Prostate gland (tissue), 2 donors: ENCODE data around the gene SLC29A2.

Source experiments
- POLR2A ChIP-seq: fragments of 450-650 bp; IDR thresholded peaks from one replicate; pipeline ENCODE4 v1.6.1; 2016; ENCODE audit warnings: antibody characterized with exemption, mild to moderate bottlenecking
- TF ChIP-seq, protein P1 (sequence below), 4 experiments: fragments of 200-600 bp in 2 of 4; fragments of 450-650 bp in 2 of 4; sonication (generic) in 2 of 4; IDR thresholded peaks; 1 replicate in 3 of 4; 2 replicates in 1 of 4; pipeline ENCODE4 v1.5.1; 2016 to 2019; ENCODE audit warnings: antibody characterized with exemption in 4 of 4, mild to moderate bottlenecking in 2 of 4, moderate library complexity in 2 of 4

DNA sequence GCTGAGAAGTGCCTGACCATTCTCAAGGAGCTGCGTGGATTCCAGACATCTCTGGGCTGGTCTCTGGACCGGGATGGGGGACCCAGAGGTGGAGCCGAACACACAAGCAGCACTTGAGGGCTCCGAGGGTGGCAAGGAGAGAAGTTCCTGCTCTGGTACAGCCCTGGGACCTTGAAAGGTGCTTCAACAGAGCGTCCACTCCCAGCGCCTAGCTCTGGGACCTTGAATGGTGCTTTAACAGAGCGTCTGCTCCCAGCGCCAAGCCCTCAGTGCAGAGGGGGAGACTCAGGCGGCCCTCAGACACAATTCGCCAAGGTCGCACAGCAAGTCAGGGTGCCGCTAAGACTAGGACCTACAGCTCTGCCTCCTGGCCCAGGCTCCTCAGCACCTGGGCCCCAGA lies 38.6 kb upstream of the SLC29A2 start:
- TF ChIP-seq, protein P1, sequence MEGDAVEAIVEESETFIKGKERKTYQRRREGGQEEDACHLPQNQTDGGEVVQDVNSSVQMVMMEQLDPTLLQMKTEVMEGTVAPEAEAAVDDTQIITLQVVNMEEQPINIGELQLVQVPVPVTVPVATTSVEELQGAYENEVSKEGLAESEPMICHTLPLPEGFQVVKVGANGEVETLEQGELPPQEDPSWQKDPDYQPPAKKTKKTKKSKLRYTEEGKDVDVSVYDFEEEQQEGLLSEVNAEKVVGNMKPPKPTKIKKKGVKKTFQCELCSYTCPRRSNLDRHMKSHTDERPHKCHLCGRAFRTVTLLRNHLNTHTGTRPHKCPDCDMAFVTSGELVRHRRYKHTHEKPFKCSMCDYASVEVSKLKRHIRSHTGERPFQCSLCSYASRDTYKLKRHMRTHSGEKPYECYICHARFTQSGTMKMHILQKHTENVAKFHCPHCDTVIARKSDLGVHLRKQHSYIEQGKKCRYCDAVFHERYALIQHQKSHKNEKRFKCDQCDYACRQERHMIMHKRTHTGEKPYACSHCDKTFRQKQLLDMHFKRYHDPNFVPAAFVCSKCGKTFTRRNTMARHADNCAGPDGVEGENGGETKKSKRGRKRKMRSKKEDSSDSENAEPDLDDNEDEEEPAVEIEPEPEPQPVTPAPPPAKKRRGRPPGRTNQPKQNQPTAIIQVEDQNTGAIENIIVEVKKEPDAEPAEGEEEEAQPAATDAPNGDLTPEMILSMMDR (IDR thresholded peaks at IDR 0.05), result no peak
- no peak for TF ChIP-seq POLR2A
